OCI-LY7 (cell line): ENCODE data around the gene FARP2. TPM values are rescaled to one million over a fixed set of nuclear protein-coding genes. Genes with fewer than 3 reads are reported as not detected.

Experiments used
- BruUV-seq: library from RNA; stranded (reverse); fragments of 400-500 nt; replicated peaks from 2 replicates; lab custom pipeline; 2021; lab: Mats Ljungman, UMichigan
- CTCF ChIA-PET: fragments of 300-600 bp; sonication (Branson Sonifier 250); formaldehyde crosslinking; loops from one replicate; lab custom pipeline; 2022; ENCODE audit warnings: antibody characterized with exemption; ENCODE audit not compliant: unreplicated experiment; lab: Charles Lee
- POLR2A ChIA-PET: fragments of 300-600 bp; sonication (Branson Sonifier 250); formaldehyde crosslinking; loops from one replicate; lab custom pipeline; 2022; ENCODE audit warnings: antibody characterized with exemption; lab: Charles Lee
- DNase-seq: peaks from one replicate; pipeline ENCODE4 v3.0.0-alpha.2; 2015; ENCODE audit warnings: low spot score
- H2AFZ ChIP-seq: fragments of 200-600 bp; sonication (generic), shearing (Covaris generic); 2 replicates; pipeline ENCODE4 v1.6.1; 2014; ENCODE audit warnings: mild to moderate bottlenecking, antibody characterized with exemption, low read length, moderate library complexity
- H3K27ac ChIP-seq: fragments of 200-600 bp; sonication (generic); 2 replicates; pipeline ENCODE4 v1.5.1; 2014; ENCODE audit warnings: mixed run types, low read depth, mild to moderate bottlenecking, moderate library complexity, low read length, inconsistent platforms; ENCODE audit not compliant: poor library complexity, severe bottlenecking
- H3K36me3 ChIP-seq: fragments of 200-600 bp; sonication (generic); 2 replicates; pipeline ENCODE4 v1.6.1; 2014; ENCODE audit warnings: mild to moderate bottlenecking, antibody characterized with exemption, low read length, moderate library complexity, mixed read lengths; ENCODE audit not compliant: insufficient read depth
- H3K4me1 ChIP-seq: fragments of 200-600 bp; sonication (generic); 2 replicates; pipeline ENCODE4 v1.5.1; 2014; ENCODE audit warnings: mild to moderate bottlenecking, low read length; ENCODE audit not compliant: insufficient read depth, poor library complexity, severe bottlenecking
- H3K4me2 ChIP-seq: fragments of 200-600 bp; sonication (generic); 2 replicates; pipeline ENCODE4 v1.6.1; 2014; ENCODE audit warnings: mild to moderate bottlenecking, low read length
- H3K4me3 ChIP-seq: fragments of 200-600 bp; sonication (generic); 2 replicates; pipeline ENCODE4 v1.5.1; 2014; ENCODE audit warnings: mild to moderate bottlenecking, low read depth, low read length; ENCODE audit not compliant: poor library complexity, severe bottlenecking
- H3K79me2 ChIP-seq: fragments of 200-600 bp; sonication (generic); 2 replicates; pipeline ENCODE4 v1.6.1; 2016; ENCODE audit warnings: low read depth, mild to moderate bottlenecking, low read length, moderate library complexity, mixed read lengths; ENCODE audit not compliant: insufficient read depth
- H3K9me2 ChIP-seq: fragments of 200-600 bp; sonication (generic); 2 replicates; pipeline ENCODE4 v1.6.1; 2016; ENCODE audit warnings: mild to moderate bottlenecking, low read length, mixed read lengths; ENCODE audit not compliant: insufficient read depth
- H3K9me3 ChIP-seq: fragments of 200-600 bp; sonication (generic); 2 replicates; pipeline ENCODE4 v1.6.1; 2014; ENCODE audit warnings: mild to moderate bottlenecking, mixed run types, low read length, mixed read lengths
- H4K20me1 ChIP-seq: fragments of 200-600 bp; sonication (generic); 2 replicates; pipeline ENCODE4 v1.6.1; 2014; ENCODE audit warnings: mild to moderate bottlenecking, antibody characterized with exemption, low read length, moderate library complexity, mixed read lengths; ENCODE audit not compliant: insufficient read depth
- CTCF ChIP-seq: fragments of 200-600 bp; sonication (generic); conservative IDR thresholded peaks from 2 replicates; pipeline ENCODE4 v1.5.1; 2014; ENCODE audit warnings: mild to moderate bottlenecking, antibody characterized with exemption, low read length, moderate library complexity, mixed read lengths
- EZH2phosphoT487 ChIP-seq: fragments of 200-600 bp; sonication (generic); IDR thresholded peaks from 2 replicates; pipeline ENCODE4 v1.6.1; 2018; ENCODE audit warnings: low read depth, borderline replicate concordance, mild to moderate bottlenecking, mixed run types, antibody characterized with exemption, low read length, moderate library complexity, mixed read lengths
- intact Hi-C: fragments of 100-400 bp; cut with micrococcal nuclease; formaldehyde crosslinking; loops from one replicate; pipeline ENCODE4 v1.10.0; 2022; ENCODE audit not compliant: unreplicated experiment
- total RNA-seq, 2 experiments: library from RNA; depleted of rRNA in 1 of 2; stranded (reverse); fragments of >200 nt in 1 of 2; shearing (Covaris generic) in 1 of 2; gene quantifications; 2 replicates each; pipeline ENCODE4 v1.2.3, GENCODE V29; 2014 to 2022

Gene FARP2
- total RNA-seq, 2 experiments from 2014 or later: 33.6 to 52.7 TPM

GRCh38 chr2:241310917-241311566 lies 45.0 kb upstream of the FARP2 start:
- peaks cover 36% of the 10 kb centered on the region for H4K20me1 ChIP-seq
- TF ChIP-seq CTCF: peak; percentile 57
- no peak for TF ChIP-seq EZH2phosphoT487
- no peaks in the 10 kb centered on the region for H3K9me2 ChIP-seq
- intact Hi-C loops: loop anchor here (10.0 kb wide), 1 partner anchor 726 kb away; the partner anchor contains the start of gene CAPN10
- no peak overlapping the region for H3K27ac ChIP-seq
- H2AFZ ChIP-seq: no peak overlapping the region
- H3K9me3 ChIP-seq: no peaks in the 10 kb centered on the region
- H3K79me2 ChIP-seq: peaks cover 80% of the 10 kb centered on the region
- H3K4me2 ChIP-seq: peak overlapping the region; percentile 58
- POLR2A ChIA-PET: interaction anchor here (0.6 to 1.5 kb wide), 3 partner anchors 17 to 80 kb away, joined by 3 to 4 read pairs (median 3); no protein-coding TSS in a partner anchor
- CTCF ChIA-PET: no interaction called here
- H3K36me3 ChIP-seq: peaks cover 5% of the 10 kb centered on the region; the same call in 1 of the 2 replicates
- DNase-seq: peak; percentile 54
- H3K4me3 ChIP-seq: peak overlapping the region; percentile 30
- no TSS peak for BruUV-seq
- H3K4me1 ChIP-seq: peaks cover 51% of the 10 kb centered on the region

- CTCF ChIA-PET: no interaction called here
- Histone ChIP-seq H3K4me1 (peaks cover 51% of the 10 kb centered on the region), H3K9me2 (no peaks in the 10 kb centered on the region), H3K36me3 (peaks cover 9% of the 10 kb centered on the region; the same call in 1 of the 2 replicates), H3K9me3 (no peaks in the 10 kb centered on the region), H3K79me2 (peaks cover 88% of the 10 kb centered on the region), H3K27ac (no peak overlapping the region), H3K4me3 (no peak overlapping the region), H2AFZ (no peak overlapping the region), H3K4me2 (peak overlapping the region; percentile 58; the same call in 1 of the 2 replicates), H4K20me1 (peaks cover 42% of the 10 kb centered on the region)
- no peak for TF ChIP-seq EZH2phosphoT487
- no peak for TF ChIP-seq CTCF
- no TSS peak for BruUV-seq
- POLR2A ChIA-PET: interaction anchor here (0.6 to 1.5 kb wide), 2 partner anchors 14 to 22 kb away, joined by 4 to 6 read pairs; no protein-coding TSS in a partner anchor
- intact Hi-C loops: loop anchor here (10.0 kb wide), 1 partner anchor 727 kb away; the partner anchor contains the start of gene CAPN10
- DNase-seq: no peak
These were observed 44.0 kb upstream of the FARP2 start for GRCh38 chr2:241312082-241312481.
